Activated naive CD4-positive, alpha-beta T cell treated with anti-CD3 and anti-CD28 coated beads, Interleukin-2, amount 50 U/mL, for 16 hours (primary cell): ENCODE data around the gene SFSWAP.
"Not testable (repeated sequence)": the region's sequence is repeated elsewhere in the genome, so short reads cannot be mapped to it uniquely, and the experiment has no call there.

Source experiments
- DNase-seq: peaks from one replicate; pipeline ENCODE4 v3.0.0-alpha.2; 2020

The SFSWAP gene

DNA sequence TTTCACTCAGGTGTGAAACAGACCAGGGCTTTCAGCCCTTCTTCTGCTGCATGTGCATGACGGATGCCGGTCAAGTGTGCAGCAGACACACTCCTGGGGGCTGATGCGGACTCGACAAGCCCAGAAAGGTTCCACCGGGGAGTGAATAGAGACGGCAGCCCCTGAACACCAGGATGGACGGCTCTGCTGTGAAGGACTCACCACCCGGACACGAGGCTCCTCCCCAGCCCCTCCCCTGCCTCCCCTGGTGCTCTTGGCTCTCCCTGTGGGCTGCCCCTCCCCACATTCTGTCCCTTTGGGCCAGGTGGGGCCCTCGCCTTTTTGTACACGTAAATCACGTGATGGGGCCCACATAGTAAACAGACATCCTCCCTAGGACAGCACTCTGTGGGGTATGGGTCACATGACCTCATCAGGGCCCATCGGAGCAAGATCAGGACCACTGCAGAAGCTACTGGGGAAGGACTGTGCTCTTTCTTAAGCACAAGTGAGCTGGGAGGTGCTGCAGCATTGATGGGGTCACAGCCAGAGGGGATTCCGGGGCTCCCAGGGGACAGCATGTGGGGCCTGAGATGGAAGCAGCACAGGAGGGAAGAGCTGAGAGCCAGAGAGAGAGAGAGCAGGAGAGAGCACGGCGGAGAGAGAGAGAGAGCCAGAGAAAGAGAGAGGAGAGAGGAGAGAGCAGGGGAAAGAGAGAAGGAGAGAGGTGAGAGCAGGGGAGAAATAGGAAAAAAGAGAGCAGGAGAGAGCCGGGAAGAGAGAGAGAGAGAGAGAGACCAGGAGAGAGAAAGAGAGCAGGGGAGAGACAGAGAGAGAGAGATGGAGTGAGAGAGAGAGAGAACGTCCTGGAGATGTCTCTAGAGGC lies 30.3 kb upstream of the SFSWAP start:
- DNase-seq: not testable (repeated sequence)

GRCh38 chr12:131681257-131681620 lies 29.7 kb upstream of the SFSWAP start:
- DNase-seq: no peak

- peak; percentile 70 for DNase-seq
Observed at GRCh38 chr12:131681746-131682509, 29.0 kb upstream of the SFSWAP start.

DNA sequence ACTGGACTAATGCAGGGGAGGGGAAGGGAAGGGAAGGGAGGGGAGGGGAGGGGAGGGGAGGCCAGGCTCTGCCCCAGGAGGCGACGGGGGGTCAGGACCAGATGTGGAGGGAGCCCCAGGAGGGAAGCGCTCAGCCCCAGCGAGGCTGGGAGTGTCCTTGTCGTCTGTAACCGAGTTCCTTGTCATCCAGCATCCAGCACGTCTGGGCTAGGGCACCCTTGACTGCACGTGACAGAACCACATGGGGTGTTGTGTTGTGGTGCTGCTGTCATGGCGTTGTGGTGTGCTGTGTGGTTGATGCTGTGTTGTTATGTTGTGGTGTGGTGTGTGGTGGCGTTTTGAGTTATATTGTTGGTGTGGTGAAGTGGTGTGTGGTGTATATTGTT lies 28.4 kb upstream of the SFSWAP start:
- no peak for DNase-seq

DNA sequence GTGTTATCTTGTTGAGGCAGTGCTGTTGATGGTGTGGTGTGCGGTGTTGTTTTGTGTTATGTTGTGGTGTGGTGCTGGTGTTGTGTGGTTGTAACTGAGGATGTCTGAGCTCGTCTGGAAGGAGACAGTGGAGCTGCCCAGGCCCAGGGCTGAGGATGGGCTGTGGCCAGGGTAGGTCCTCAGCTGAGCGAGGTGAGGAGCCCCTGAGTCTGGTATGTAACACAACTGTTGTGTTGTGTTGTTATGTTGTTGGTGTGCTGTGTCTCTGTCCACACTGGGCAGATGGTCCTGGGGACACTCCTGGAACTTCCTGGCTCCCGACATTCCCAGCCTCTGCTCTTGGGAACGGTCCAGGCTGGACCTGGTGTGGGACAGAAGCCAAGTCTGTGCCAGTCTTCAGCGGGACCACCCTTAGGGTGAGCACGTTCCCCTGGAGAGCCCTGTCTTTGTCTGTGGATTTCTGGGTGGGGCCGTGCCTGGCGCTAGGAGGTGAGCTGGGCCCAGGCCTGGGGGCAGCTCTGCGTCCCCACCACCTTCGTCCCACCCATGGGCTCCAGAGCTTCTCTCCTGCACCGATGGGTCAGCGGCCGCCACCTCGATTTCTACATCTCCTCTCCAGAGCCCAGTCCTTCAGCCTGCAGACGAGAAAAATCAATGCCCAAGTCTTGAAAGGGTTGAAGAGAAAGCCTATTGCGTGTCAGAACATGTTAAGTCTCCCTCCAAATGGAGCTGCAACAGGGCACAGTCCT lies 27.4 kb upstream of the SFSWAP start:
- no peak for DNase-seq

DNA sequence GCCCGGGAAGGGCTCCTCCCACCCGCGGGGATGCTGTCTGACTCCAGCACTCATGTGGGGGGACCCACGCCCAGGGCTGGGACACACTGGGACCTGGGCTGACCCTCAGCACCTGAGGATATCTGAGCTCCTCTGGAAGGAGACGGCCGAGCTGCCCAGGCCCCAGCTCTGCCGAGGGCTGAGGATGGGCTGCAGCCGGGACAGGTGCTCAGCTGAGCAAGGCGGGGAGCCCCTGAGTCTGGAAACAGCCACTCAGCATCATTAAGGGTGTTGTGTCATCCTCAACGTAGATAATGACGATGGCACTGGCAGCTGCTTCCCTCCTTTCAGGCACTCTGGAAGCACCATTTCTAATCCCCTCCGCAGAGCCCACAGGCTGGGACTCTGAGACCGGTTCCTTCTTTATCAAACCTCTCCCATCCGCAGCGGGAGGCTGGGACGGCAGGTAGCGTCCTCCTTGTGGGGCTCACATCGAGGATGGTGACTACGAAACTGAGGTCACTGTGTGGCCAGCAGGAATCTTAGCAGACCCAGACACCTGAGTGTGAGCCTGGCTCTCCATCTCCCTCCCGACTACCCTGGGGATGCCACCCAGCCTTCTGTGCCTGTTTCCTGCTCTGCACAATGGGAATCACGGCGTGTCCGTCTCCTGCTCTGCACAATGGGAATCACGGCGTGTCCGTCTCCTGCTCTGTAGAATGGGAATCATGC lies 26.7 kb upstream of the SFSWAP start:
- DNase-seq: no peak

GRCh38 chr12:131687346-131688125 lies 23.4 kb upstream of the SFSWAP start:
- no peak for DNase-seq

GRCh38 chr12:131688131-131688844 lies 22.6 kb upstream of the SFSWAP start:
- DNase-seq: no peak

DNA sequence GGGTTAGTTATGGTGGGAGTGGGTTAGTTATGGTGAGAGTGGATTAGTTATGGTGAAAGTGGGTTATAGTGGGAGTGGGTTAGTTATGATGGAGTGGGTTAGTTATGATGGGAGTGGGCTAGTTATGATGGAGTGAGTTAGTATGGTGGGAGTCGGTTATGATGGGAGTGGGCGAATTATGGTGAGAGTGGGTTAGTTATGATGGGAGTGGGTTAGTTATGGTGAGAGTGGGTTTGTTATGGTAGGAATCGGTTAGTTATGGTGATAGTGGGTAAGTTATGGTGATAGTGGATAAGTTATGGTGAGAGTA lies 22.1 kb upstream of the SFSWAP start:
- no peak for DNase-seq

DNA sequence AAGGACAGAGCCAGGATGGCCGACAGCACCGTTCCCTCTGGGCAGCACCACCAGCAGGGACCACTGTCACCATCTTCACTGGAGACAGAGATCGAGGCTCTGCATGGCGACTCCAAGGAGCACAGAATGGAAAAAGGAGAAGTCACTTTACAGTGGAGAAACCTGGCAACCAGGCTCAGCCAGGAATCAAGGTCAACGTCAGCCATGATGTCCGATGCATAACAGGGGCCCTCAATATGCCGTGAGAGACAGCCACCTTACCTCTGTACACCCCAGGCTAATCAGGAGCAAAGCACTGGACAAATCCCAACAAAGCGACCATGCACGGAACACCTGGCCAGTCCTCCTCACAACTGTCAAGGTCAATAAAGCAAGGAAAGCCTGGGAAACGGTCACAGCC lies 20.6 kb upstream of the SFSWAP start:
- DNase-seq: no peak

DNA sequence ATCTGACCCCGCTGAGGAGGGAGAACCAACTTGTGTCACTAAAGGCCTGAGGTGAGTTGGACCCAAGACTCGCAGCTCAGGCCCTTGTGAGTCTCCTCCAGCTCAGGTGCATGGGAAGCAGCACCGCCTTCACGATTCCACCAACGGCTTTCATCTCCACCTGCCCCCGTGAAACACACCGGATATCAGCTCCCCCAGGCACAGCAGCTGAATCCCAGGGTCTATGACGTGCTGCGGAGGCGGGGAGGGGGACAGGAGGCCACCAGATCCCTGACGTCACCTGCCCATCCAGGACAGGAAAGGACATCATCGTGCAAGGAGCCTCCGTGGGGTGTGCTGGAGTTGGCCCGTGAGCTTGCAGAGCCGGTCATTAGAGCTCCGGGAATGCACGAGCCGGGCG lies 18.5 kb upstream of the SFSWAP start:
- no peak for DNase-seq

DNA sequence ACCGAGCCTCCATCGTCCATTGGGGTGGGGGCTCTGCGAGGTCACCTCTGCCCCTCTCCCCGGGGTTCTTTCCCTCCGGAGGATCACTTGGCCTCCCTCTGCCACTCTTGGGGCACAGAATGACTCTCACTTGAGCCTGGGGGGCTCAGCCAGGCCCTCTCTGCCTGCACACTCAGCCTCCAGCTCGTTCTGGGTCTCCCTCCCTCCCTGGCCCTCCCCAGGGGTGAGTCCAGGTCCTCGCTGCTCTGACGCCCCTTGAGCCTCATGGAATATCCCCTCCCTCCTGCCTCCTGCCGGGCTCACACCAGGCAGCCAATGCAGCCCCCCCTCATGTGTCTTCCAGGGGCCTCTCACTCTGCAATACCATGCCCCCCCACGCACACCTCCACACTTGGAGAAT lies 17.7 kb upstream of the SFSWAP start:
- DNase-seq: no peak

DNA sequence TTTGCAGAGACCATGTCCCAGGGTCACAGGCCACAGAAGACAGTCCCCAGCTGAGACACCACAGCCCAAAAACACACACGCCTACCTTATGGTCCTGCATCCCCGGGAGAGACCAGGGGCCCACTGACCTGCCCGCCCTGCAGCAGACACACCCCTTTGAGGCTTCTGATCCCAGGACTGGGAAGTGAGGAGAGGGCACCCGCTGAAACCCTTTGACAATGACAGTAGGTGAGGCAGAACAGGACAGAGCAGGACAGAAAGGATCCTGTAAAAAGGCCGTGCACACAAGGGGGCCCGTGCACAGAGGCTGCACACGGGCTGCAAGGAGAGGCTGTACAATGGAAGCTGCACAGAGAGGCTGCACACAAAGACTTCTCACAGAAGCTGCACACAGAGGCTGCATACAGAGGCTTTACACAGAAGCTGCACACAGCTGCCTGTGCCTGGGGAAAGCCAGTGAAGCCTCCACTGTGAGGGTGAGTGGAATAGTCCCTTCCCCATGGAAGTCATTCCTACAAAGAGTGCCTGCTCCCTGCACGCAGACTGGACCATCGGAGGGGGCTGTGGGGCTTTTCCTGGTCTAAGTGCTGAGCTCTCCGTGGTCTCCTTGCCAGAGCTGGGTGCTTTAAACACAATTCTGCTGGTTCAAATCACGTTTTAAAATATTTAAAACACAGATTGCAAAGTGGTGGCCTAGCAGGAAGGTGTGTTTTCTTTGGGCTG lies 16.6 kb upstream of the SFSWAP start:
- no peak for DNase-seq

- DNase-seq: no peak
Observed at GRCh38 chr12:131695968-131696367, 14.9 kb upstream of the SFSWAP start.

DNA sequence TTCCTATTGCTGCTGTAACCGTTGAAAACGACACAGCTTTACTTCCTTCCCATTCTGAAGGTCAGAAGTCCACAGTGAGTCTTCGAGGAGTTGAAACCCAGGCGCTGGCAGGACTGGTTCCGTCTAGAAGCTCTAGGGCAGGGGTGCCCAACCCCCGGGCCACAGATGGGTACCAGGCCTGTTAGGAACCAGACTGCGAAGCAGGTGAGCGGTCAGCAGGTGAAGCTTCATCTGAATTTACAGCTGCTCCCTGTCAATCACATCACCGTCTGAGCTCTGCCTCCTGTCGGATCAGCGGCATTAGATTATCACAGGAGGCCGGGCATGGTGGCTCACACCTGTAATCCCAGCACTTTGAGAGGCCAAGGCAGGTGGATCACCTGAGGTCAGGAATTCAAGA lies 12.6 kb upstream of the SFSWAP start:
- DNase-seq: no peak

DNA sequence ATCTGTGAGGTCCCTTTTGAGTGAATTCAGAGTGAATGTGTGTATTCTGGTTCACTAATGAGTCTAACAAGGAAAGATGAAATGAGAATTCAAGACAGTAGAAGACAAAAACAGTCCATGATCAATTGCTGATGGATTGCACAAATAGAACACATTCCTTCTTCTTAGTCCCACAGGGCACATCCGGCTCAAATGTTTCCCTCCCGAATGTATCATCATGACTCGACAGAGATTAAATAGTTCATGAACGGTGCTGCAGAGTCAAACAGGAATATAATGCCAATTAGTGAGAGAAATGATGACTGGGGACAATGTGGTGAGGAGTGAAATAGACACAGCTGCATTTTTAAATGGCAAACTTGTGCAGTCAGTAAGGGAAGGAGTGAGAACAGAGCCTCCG lies 11.5 kb upstream of the SFSWAP start:
- DNase-seq: no peak

DNA sequence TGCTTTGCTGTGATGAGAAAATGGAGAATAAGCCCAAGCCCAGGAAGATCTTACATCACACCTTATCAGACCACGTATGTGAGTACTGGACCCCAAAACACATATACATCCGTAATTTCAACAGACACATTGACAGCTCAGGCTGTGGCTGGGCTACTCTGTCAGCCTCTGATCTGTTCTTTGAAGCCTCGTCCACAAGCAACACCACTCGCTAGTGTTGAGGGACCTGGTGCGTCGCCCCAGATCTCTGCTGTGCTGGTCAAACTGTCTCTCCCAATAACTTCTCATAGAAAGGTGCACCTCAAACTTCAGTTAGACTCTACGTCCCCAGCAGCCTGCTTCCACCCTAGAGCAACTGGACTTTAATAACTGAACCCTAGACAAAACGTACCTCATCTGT lies 10.6 kb upstream of the SFSWAP start:
- DNase-seq: no peak

GRCh38 chr12:131701705-131702572 lies 9.0 kb upstream of the SFSWAP start:
- no peak for DNase-seq

- DNase-seq: no peak
Observed at GRCh38 chr12:131702573-131702877, 8.4 kb upstream of the SFSWAP start.

- no peak for DNase-seq
Observed at GRCh38 chr12:131703161-131703560, 7.7 kb upstream of the SFSWAP start.
